Measurements from ENCODE around the gene TBC1D8. TPM values are rescaled to one million over a fixed set of nuclear protein-coding genes. Genes with fewer than 3 reads are reported as not detected.

TBC1D8 gene
- total and polyA plus RNA-seq, 2 of the 13 experiments (the other 11 are each of a cell fraction or from before 2014, with no cell fraction given): 45.1 to 95.4 TPM

DNA sequence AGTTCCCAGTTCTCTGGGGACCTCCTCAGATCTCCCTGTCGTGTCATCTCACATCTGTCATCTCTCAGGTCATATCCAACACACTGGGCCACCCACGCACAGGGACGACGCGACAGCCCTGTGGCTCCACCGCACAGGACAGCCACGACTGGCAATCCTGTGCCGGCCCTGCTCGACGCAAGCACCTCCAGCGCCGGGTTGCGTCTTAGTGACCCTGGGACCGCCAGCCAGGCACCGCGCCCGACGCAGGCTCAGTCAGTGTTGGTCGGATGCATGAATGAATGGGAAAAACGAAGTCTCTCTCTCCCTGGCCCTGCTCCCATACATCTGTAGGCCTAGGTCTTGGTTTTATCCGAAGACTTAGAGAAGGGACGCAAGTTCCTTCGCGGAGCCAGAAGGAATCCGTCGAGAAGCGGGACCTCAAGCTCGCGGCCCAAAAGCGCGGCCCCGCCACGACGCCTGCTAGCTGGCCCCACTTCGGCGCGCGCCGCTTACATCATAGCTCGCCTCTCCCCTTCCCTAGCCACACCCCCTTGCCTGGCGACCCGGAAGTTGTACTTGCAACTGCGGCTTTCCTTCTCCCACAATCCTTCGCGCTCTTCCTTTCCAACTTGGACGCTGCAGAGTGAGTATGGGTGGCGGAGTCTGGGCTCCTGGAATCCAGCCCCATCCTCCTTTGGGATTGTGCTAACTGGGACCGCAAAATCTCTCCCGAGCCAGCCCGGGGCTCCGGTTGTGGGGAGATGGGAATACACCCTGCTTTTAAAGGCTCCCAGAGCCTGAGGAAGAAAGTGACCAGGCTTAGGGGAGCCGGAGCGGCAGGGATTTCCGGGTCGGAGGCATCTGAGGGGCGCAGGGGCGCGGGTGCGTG lies 149.3 kb downstream of the TBC1D8 start, which contains the start of gene RPL31 (continued):
- no peak for TF ChIP-seq ZNF557 (CRISPR knock-in tag; IDR thresholded peaks at IDR 0.05)
- peak; percentile 92; the same call in 1 of the 2 replicates for TF ChIP-seq HDAC1 (CRISPR knock-in tag; IDR thresholded peaks at IDR 0.05)
- TF ChIP-seq SMYD3 (CRISPR knock-in tag; IDR thresholded peaks at IDR 0.05): peak; percentile 99
- peak; percentile 89; the same call in 1 of the 2 replicates for TF ChIP-seq TEAD2 (CRISPR knock-in tag; IDR thresholded peaks at IDR 0.05)
- TF ChIP-seq ARNT (IDR thresholded peaks at IDR 0.05): no peak
- TF ChIP-seq U2AF1 (optimal IDR thresholded peaks at IDR 0.05; ENCODE audit: low read depth, low read length): peak; percentile 95
- TF ChIP-seq, protein P1, sequence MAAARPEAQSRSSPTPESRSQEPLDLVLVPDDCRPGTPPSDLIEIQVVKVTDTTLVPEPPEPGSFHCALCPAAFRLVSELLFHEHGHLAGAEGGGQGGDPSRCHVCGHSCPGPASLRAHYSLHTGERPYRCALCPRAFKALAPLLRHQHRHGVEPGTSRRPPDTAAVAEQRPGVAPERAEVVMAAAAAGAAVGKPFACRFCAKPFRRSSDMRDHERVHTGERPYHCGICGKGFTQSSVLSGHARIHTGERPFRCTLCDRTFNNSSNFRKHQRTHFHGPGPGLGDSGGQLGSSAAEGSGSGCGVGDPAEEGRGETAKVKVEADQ (CRISPR knock-in tag; IDR thresholded peaks at IDR 0.05; ENCODE audit: borderline replicate concordance): peak; percentile 98; the same call in 1 of the 2 replicates
- peak; percentile 98; the same call in 1 of the 2 replicates for TF ChIP-seq CENPT (CRISPR knock-in tag; IDR thresholded peaks at IDR 0.05; ENCODE audit: low read depth)
- TF ChIP-seq, protein P2, sequence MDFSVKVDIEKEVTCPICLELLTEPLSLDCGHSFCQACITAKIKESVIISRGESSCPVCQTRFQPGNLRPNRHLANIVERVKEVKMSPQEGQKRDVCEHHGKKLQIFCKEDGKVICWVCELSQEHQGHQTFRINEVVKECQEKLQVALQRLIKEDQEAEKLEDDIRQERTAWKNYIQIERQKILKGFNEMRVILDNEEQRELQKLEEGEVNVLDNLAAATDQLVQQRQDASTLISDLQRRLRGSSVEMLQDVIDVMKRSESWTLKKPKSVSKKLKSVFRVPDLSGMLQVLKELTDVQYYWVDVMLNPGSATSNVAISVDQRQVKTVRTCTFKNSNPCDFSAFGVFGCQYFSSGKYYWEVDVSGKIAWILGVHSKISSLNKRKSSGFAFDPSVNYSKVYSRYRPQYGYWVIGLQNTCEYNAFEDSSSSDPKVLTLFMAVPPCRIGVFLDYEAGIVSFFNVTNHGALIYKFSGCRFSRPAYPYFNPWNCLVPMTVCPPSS (IDR thresholded peaks at IDR 0.05): no peak
- TF ChIP-seq JUND (CRISPR knock-in tag; IDR thresholded peaks at IDR 0.05): peak; percentile 81
- TF ChIP-seq, protein P3, sequence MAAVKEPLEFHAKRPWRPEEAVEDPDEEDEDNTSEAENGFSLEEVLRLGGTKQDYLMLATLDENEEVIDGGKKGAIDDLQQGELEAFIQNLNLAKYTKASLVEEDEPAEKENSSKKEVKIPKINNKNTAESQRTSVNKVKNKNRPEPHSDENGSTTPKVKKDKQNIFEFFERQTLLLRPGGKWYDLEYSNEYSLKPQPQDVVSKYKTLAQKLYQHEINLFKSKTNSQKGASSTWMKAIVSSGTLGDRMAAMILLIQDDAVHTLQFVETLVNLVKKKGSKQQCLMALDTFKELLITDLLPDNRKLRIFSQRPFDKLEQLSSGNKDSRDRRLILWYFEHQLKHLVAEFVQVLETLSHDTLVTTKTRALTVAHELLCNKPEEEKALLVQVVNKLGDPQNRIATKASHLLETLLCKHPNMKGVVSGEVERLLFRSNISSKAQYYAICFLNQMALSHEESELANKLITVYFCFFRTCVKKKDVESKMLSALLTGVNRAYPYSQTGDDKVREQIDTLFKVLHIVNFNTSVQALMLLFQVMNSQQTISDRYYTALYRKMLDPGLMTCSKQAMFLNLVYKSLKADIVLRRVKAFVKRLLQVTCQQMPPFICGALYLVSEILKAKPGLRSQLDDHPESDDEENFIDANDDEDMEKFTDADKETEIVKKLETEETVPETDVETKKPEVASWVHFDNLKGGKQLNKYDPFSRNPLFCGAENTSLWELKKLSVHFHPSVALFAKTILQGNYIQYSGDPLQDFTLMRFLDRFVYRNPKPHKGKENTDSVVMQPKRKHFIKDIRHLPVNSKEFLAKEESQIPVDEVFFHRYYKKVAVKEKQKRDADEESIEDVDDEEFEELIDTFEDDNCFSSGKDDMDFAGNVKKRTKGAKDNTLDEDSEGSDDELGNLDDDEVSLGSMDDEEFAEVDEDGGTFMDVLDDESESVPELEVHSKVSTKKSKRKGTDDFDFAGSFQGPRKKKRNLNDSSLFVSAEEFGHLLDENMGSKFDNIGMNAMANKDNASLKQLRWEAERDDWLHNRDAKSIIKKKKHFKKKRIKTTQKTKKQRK (IDR thresholded peaks at IDR 0.05; ENCODE audit: low read length): no peak
- peak; percentile 70 for TF ChIP-seq NFYC (CRISPR knock-in tag; IDR thresholded peaks at IDR 0.05)
- TF ChIP-seq RNF2 (conservative IDR thresholded peaks at IDR 0.05; ENCODE audit: low read depth): peak; percentile 100
- TF ChIP-seq MED8 (CRISPR knock-in tag; IDR thresholded peaks at IDR 0.05; ENCODE audit: insufficient replicate concordance): peak; percentile 93
- peak; percentile 93 for TF ChIP-seq HMG20B (CRISPR knock-in tag; conservative IDR thresholded peaks at IDR 0.05)
- TF ChIP-seq KLF15 (CRISPR knock-in tag; IDR thresholded peaks at IDR 0.05; ENCODE audit: borderline replicate concordance): peak; percentile 96
- no peak for TF ChIP-seq KDM1A (CRISPR knock-in tag; IDR thresholded peaks at IDR 0.05)
- peak; percentile 96 for TF ChIP-seq IKZF4 (CRISPR knock-in tag; IDR thresholded peaks at IDR 0.05; ENCODE audit: borderline replicate concordance, low read depth, not compliant biosample characterization)
- 0 out of 2 replicates have a peak, but pooled peaks have one; percentile 52 for TF ChIP-seq EZH2 (conservative IDR thresholded peaks at IDR 0.05; ENCODE audit: low read depth, low read length)
- TF ChIP-seq ZNF562 (CRISPR knock-in tag; IDR thresholded peaks at IDR 0.05; ENCODE audit: borderline replicate concordance): peak; percentile 91; the same call in 1 of the 2 replicates
- no peak for TF ChIP-seq KAT2B (IDR thresholded peaks at IDR 0.05; ENCODE audit: borderline replicate concordance, low read depth, low read length)
- TF ChIP-seq ATM (IDR thresholded peaks at IDR 0.05; ENCODE audit: borderline replicate concordance): no peak
- no peak for TF ChIP-seq SCMH1 (CRISPR knock-in tag; IDR thresholded peaks at IDR 0.05; ENCODE audit: borderline replicate concordance)
- TF ChIP-seq KDM4B (CRISPR knock-in tag; IDR thresholded peaks at IDR 0.05): peak; percentile 99
- TF ChIP-seq ATF7-NPFF (CRISPR knock-in tag; IDR thresholded peaks at IDR 0.05; ENCODE audit: low read depth): peak; percentile 99

Measured in HepG2 (cell line).